Stomach (tissue), 4 donors: ENCODE data around the gene LGALS4.

Experiments
- CTCF ChIP-seq, 7 experiments: fragments of 450-650 bp in 4 of 7; fragments of 200-600 bp in 3 of 7; sonication (generic) in 3 of 7; IDR thresholded peaks; one replicate each; pipeline ENCODE4 v1.5.1; 2016 to 2019; ENCODE audit warnings: antibody characterized with exemption in 7 of 7, control low read depth in 2 of 7, mild to moderate bottlenecking in 1 of 7
- POLR2A ChIP-seq, 4 donors: fragments of 450-650 bp; IDR thresholded peaks; one replicate each; pipeline ENCODE4 v1.6.1; 2016; ENCODE audit warnings: antibody characterized with exemption in 4 of 4, control low read depth in 2 of 4, mild to moderate bottlenecking in 1 of 4, moderate library complexity in 1 of 4

GRCh38 chr19:38792250-38793111 is 20.3 kb downstream of the LGALS4 start:
- TF ChIP-seq CTCF (IDR thresholded peaks at IDR 0.05) (peak in 2 of 7 experiments; percentile 28 to 37), POLR2A (IDR thresholded peaks at IDR 0.05) (no peak)
